ENCODE data around the gene XYLT1.

GRCh38 chr16:17347624-17348023 lies 123.1 kb downstream of the XYLT1 start:
- TF ChIP-seq CTCF (IDR thresholded peaks at IDR 0.05) (no peak), POLR2A (IDR thresholded peaks at IDR 0.05) (no peak)

Measured in thyroid gland (tissue), 4 donors.